GM21360 (cell line): ENCODE measurements around the gene SMPD3.
"Not testable (repeated sequence)": the region's sequence is repeated elsewhere in the genome, so short reads cannot be mapped to it uniquely, and the experiment has no call there.

Experiments
- ATAC-seq: cut with Tn5 transposase; IDR thresholded peaks from one replicate; pipeline ENCODE4 v1.9.1; 2021; ENCODE audit warnings: mild to moderate bottlenecking, moderate library complexity; ENCODE audit not compliant: unreplicated experiment

The SMPD3 gene

GRCh38 chr16:68448360-68448970 is at the start of gene SMPD3:
TSS of gene SMPD3 (minus strand) at chr16:68448508. CDS start at chr16:68372181, 76,327 bp downstream.
- peak; percentile 83 for ATAC-seq

- no peak for ATAC-seq
Observed at GRCh38 chr16:68496689-68497088, 48.4 kb upstream of the SMPD3 start.

DNA sequence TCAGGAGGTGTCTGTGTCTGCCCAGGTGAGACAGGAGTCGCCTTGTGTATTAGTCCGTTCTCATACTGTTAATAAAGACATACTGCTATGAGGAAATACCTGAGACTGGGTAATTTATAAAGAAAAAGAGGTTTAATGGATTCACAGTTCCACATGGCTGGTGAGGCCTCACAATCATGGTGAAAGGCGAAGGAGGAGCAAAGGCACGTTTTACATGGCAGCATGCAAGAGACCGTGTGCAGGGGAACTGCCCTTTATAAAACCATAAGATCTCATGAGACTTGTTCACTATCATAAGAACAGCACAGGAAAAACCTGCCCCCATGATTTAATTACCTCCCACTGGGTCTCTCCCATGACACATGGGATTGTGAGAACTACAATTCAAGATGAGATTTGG is 46.0 kb upstream of the SMPD3 start:
- not testable (repeated sequence) for ATAC-seq

DNA sequence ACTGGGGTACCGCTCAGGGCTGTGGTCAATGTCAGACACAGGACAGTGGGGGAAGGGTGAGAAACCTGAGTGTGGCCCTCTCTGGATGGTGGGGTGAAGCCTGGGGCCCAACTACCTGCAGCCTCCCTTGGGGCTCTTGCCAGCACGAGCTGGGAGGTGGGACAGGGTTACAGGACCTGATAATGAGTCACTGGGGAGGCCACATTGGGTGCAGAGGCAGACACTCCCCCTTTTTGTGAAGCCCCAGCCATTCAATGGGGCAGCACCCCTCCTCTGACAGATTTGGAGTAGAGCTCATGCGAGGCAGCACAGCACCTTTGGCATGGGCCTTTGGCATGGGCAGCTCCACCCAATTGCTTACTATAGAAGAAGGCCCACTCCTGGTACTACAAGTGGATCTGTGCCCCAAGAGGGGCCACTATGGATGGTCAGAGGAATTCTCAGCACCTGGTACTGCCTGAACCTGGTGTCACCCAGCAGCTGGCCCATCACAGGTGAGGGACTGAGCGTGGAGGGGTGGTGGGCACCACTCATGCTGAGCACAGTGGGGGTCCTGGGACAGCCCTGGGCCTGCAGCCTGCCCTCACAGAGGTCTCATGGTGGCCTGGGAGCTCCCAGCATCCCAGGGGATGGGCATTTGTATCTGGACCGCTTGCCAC is 45.2 kb upstream of the SMPD3 start:
- no peak for ATAC-seq

DNA sequence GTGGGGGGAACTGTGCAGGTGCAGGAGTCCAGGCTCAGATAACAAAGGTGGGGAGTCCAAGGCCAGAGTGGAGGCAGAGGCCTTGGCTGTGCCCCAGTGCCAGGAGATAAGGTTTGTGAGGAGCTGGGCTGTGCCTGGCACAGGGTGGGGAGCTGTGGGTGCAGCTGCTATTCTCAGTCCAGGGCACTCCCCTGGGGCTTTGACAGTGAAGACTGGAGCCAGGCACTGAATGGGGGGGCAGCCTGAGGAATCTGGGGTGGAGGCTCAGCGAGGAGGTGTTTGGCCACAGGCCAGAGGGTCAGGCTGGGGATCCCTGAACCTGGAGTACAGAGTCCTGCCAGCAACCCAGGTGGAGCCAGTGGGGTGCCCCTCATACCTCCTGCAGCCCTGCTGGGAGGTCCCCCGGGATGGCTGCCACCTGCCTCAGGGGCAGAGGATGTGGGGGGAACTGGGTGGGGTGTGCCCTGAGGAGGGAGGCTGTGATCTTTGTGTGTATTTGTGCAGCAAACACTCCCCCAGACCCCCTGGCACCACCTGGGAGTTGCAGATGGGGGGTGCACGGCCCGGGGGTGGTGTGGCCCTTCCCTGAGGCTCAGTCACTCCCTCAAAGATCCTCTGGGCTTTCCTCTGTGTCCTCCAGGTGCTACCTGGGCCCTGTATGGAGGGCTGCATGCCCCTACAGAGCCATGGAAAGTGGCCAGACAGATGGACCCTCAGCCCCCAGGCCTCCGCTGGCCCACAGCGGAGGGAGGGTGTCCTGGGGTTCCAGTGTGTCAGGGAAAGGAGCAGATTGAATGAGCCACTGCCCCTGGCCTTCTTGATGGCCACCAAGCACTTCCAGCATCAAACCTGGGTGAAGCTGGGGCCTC is 44.5 kb upstream of the SMPD3 start:
- no peak for ATAC-seq

GRCh38 chr16:68492151-68492542 is 43.8 kb upstream of the SMPD3 start:
- ATAC-seq = no peak

GRCh38 chr16:68491576-68491950 is 43.3 kb upstream of the SMPD3 start:
- no peak for ATAC-seq

GRCh38 chr16:68490829-68491575 is 42.7 kb upstream of the SMPD3 start:
- no peak for ATAC-seq

GRCh38 chr16:68490358-68490757 is 42.0 kb upstream of the SMPD3 start:
- no peak for ATAC-seq

DNA sequence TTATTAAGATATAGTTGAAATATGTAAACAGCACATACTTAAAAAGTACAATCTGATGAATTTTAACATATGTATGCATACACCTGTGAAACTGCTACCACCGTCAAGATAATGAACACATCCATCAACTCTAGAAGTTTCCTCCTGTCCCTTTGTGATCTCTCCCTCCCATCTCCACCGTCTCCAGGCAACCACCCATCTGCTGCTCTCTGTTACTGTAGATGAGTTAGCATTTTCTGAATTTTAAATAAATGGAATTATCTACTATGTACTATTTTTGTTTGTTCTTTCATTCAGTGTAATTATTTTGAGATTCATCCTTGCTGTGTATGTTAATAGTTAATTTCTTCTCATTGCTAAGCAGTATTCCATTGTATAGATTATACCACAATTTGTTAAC is 40.2 kb upstream of the SMPD3 start:
- no peak for ATAC-seq

GRCh38 chr16:68487669-68488068 is 39.4 kb upstream of the SMPD3 start:
- no peak for ATAC-seq

- ATAC-seq = no peak
Observed at GRCh38 chr16:68487203-68487514, 38.9 kb upstream of the SMPD3 start.

GRCh38 chr16:68486502-68487202 is 38.3 kb upstream of the SMPD3 start:
- no peak for ATAC-seq

GRCh38 chr16:68481636-68482035 is 33.3 kb upstream of the SMPD3 start:
- ATAC-seq = no peak

DNA sequence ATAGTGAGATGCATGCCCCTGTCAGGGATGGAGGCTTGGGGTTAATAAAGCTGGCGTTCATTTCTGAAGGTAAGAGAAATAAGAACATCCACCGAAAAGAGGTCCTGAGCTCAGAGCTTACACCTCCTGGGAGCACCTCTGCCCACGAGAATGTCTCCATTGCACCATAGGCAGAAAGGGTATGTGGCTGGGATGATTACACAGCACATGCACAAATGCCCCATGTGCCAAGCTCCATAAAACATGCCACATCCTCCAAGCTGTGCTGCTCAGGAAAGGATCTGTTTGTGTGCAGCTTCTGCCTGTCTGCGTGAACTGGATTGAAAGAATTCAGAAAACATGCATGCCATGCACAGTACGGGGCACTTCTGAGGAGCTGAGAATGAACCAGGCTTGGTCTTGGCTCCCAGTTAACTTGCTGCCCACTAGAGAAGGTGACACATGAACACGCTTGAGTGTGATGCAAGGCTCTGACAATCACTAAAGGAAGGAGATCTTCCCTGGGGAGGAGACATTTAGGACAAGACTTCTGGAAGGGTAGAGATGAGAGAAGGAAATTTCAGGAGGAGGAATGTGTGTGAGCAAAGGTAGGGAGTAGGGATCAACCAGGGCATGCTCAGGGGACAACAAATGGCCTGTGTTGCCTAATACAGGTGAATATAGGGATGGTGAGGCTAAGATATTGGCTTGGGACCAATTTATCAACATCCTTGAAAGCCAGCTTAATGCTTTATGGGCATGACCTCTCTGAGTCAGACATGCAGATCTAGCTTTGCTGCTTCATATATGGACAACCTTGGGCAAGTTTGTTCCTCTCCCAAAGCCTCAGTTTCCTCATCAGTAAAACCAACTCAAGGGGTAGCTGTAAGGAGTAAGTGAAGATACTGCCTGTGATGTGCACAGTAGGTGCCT is 32.0 kb upstream of the SMPD3 start:
- no peak for ATAC-seq

DNA sequence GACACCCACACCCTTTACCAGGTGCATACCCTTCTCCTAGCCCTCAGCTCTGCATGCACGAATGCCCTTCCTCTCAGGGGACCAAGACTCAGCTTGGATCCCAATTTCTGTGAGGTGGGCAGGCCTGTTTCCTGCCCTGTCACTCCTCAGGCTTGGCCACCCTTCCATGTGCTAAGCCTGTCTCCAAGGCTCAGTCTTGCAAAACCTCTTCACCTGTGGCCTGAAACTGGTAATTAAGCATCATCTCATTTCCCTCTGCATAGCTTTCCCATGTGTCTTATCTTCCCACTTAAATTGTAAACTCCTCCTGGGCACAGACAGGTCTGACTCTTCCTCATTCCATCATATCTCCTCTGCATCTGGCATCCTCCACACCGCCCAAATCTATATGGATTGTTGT is 31.0 kb upstream of the SMPD3 start:
- no peak for ATAC-seq

GRCh38 chr16:68478526-68479250 is 30.4 kb upstream of the SMPD3 start:
- no peak for ATAC-seq

DNA sequence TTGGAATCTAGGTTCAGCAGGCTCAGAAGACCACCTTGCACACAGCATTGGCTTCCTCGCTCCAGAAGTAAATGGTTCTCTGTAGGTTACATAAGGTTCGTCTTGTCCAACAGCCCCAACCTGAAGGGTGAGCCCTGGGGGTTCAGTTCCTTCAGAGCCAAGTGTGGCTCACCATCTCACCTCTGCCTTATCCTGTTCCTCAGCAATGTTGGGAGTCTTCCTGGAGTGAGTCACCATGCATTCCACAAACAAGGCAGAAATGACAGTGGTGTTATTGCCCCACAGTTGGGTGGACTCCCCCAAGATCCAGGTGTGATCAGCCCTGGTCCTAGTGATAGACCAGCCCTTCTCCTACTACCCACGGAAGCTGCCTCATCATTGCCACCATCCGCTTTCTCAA is 26.8 kb upstream of the SMPD3 start:
- ATAC-seq = no peak
